Choroid plexus epithelial cell (primary cell): Measurements from ENCODE around the gene CUTC.
A peak's percentile ranks its signal among the peaks of the same experiment; 100 is the strongest.

Experiments used
- DNase-seq: peaks from one replicate; pipeline ENCODE4 v3.0.0-alpha.2; 2010; ENCODE audit warnings: low read depth
- H3K4me3 ChIP-seq: 2 replicates; pipeline ENCODE4 v1.5.1; 2011; ENCODE audit warnings: low read depth, mild to moderate bottlenecking, control low read depth, low read length, moderate library complexity
- CTCF ChIP-seq: conservative IDR thresholded peaks from 2 replicates; pipeline ENCODE4 v1.5.1; 2011; ENCODE audit warnings: low read depth, mild to moderate bottlenecking, control low read depth, inconsistent platforms, low read length, moderate library complexity

Gene CUTC

GRCh38 chr10:99787782-99788445 lies 55.9 kb downstream of the CUTC start:
- no peak overlapping the region for H3K4me3 ChIP-seq

GRCh38 chr10:99788598-99789256 lies 56.7 kb downstream of the CUTC start:
- peak; percentile 50 for DNase-seq
- no peak for TF ChIP-seq CTCF
- no peak overlapping the region for H3K4me3 ChIP-seq

More at GRCh38 chr10:99787782-99788445, 55.9 kb downstream of the CUTC start:
- no peak for DNase-seq
- TF ChIP-seq CTCF, result no peak

GRCh38 chr10:99791831-99792230 lies 59.8 kb downstream of the CUTC start:
- no peak for DNase-seq
- TF ChIP-seq CTCF, result no peak
- H3K4me3 ChIP-seq, result no peak overlapping the region

- no peak for TF ChIP-seq CTCF
- DNase-seq, result no peak
- no peak overlapping the region for H3K4me3 ChIP-seq
Measured at GRCh38 chr10:99793819-99794218, 61.8 kb downstream of the CUTC start.

- H3K4me3 ChIP-seq, result no peak overlapping the region
- no peak for TF ChIP-seq CTCF
- no peak for DNase-seq
Measured at GRCh38 chr10:99796928-99797327, 64.9 kb downstream of the CUTC start.

GRCh38 chr10:99798031-99798430 lies 66.0 kb downstream of the CUTC start:
- TF ChIP-seq CTCF, result no peak
- no peak for DNase-seq
- H3K4me3 ChIP-seq, result no peak overlapping the region

- DNase-seq, result no peak
- TF ChIP-seq CTCF, result no peak
- no peak overlapping the region for H3K4me3 ChIP-seq
Measured at GRCh38 chr10:99798920-99799319, 66.9 kb downstream of the CUTC start.
